ENCODE measurements around the gene GPR35. TPM values are rescaled to one million over a fixed set of nuclear protein-coding genes. Genes with fewer than 3 reads are reported as not detected.

The GPR35 gene
- total RNA-seq, 1 donor from 2014 or later: 0.34 TPM

GRCh38 chr2:240629968-240630770 lies 4.9 kb downstream of the GPR35 start:
- no peaks in the 10 kb centered on the region for H4K20me1 ChIP-seq (ENCODE audit: low read depth)
- H3K36me3 ChIP-seq: no peaks in the 10 kb centered on the region
- no peak overlapping the region for H3K9ac ChIP-seq
- TF ChIP-seq EZH2phosphoT487 (IDR thresholded peaks at IDR 0.05): no peak
- TF ChIP-seq EZH2 (IDR thresholded peaks at IDR 0.05): no peak
- no peak for TF ChIP-seq CTCF (IDR thresholded peaks at IDR 0.05)
- no peaks in the 10 kb centered on the region for H3F3A ChIP-seq (ENCODE audit: low read depth)
- H3K27ac Mint-ChIP-seq: no peak overlapping the region
- no peaks in the 10 kb centered on the region for H3K79me2 ChIP-seq (ENCODE audit: low read depth)
- H3K4me3 Mint-ChIP-seq: no peak overlapping the region
- no peaks in the 10 kb centered on the region for H3K27me3 ChIP-seq
- no peak overlapping the region for H2AFZ ChIP-seq (replicated peaks)
- H3K4me2 ChIP-seq: no peak overlapping the region
- peaks cover 4% of the 10 kb centered on the region for H3K27me3 Mint-ChIP-seq (ENCODE audit: insufficient read depth, low read depth)
- no peaks in the 10 kb centered on the region for H3K4me1 ChIP-seq
- H3K4me3 ChIP-seq: no peak overlapping the region
- H3K9me3 ChIP-seq (ENCODE audit: low read depth): no peaks in the 10 kb centered on the region
- peaks cover 4% of the 10 kb centered on the region for H3K36me3 Mint-ChIP-seq
- peaks cover 2% of the 10 kb centered on the region for H3K4me1 Mint-ChIP-seq
- H3K27ac ChIP-seq: no peak overlapping the region
- H3K9me3 Mint-ChIP-seq: peaks cover 25% of the 10 kb centered on the region
- DNase-seq (ENCODE audit: low spot score): no peak

DNA sequence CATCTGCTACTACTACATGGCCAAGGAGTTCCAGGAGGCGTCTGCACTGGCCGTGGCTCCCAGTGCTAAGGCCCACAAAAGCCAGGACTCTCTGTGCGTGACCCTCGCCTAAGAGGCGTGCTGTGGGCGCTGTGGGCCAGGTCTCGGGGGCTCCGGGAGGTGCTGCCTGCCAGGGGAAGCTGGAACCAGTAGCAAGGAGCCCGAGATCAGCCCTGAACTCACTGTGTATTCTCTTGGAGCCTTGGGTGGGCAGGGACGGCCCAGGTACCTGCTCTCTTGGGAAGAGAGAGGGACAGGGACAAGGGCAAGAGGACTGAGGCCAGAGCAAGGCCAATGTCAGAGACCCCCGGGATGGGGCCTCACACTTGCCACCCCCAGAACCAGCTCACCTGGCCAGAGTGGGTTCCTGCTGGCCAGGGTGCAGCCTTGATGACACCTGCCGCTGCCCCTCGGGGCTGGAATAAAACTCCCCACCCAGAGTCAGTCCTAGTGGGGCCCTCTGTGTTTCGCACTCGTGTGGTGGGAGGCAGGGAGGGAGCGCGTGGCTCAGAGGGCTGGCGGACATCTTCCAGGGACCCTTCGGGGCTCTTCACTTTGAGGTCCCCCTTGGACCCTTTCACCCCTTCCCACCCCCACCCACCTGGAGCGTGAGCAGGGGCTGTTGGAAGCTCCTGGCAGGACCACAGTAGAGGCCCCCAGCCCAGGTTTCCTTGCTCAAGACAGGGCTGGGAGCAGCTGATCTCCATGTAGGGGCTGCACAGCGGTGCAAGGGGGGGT lies 5.7 kb downstream of the GPR35 start:
- no peak overlapping the region for H3K4me3 ChIP-seq
- H3K27me3 ChIP-seq: no peaks in the 10 kb centered on the region
- peaks cover 4% of the 10 kb centered on the region for H3K36me3 Mint-ChIP-seq
- no peak overlapping the region for H3K4me3 Mint-ChIP-seq
- H3K27ac Mint-ChIP-seq: no peak overlapping the region
- no peak overlapping the region for H3K9ac ChIP-seq
- DNase-seq (ENCODE audit: low spot score): no peak
- peaks cover 25% of the 10 kb centered on the region for H3K9me3 Mint-ChIP-seq
- H3K4me1 ChIP-seq: no peaks in the 10 kb centered on the region
- H2AFZ ChIP-seq (replicated peaks): no peak overlapping the region
- H3K9me3 ChIP-seq (ENCODE audit: low read depth): no peaks in the 10 kb centered on the region
- H3K4me1 Mint-ChIP-seq: peaks cover 2% of the 10 kb centered on the region
- no peak overlapping the region for H3K4me2 ChIP-seq
- H4K20me1 ChIP-seq (ENCODE audit: low read depth): no peaks in the 10 kb centered on the region
- TF ChIP-seq EZH2 (IDR thresholded peaks at IDR 0.05) (no peak), EZH2phosphoT487 (IDR thresholded peaks at IDR 0.05) (no peak), CTCF (IDR thresholded peaks at IDR 0.05) (no peak)
- H3K36me3 ChIP-seq: no peaks in the 10 kb centered on the region
- H3K79me2 ChIP-seq (ENCODE audit: low read depth): no peaks in the 10 kb centered on the region
- H3F3A ChIP-seq (ENCODE audit: low read depth): no peaks in the 10 kb centered on the region
- H3K27ac ChIP-seq: no peak overlapping the region
- H3K27me3 Mint-ChIP-seq (ENCODE audit: insufficient read depth, low read depth): peaks cover 4% of the 10 kb centered on the region

- Mint-ChIP-seq H3K4me1 (no peaks in the 10 kb centered on the region), H3K27me3 (ENCODE audit: insufficient read depth, low read depth) (peaks cover 4% of the 10 kb centered on the region), H3K9me3 (peaks cover 25% of the 10 kb centered on the region), H3K27ac (no peak overlapping the region), H3K4me3 (no peak overlapping the region), H3K36me3 (peaks cover 4% of the 10 kb centered on the region)
- Histone ChIP-seq H3F3A (ENCODE audit: low read depth) (no peaks in the 10 kb centered on the region), H3K27ac (no peak overlapping the region), H3K27me3 (no peaks in the 10 kb centered on the region), H4K20me1 (ENCODE audit: low read depth) (no peaks in the 10 kb centered on the region), H3K79me2 (ENCODE audit: low read depth) (no peaks in the 10 kb centered on the region), H3K4me3 (no peak overlapping the region), H3K4me2 (no peak overlapping the region), H2AFZ (replicated peaks) (no peak overlapping the region), H3K9me3 (ENCODE audit: low read depth) (no peaks in the 10 kb centered on the region), H3K9ac (no peak overlapping the region), H3K4me1 (no peaks in the 10 kb centered on the region), H3K36me3 (no peaks in the 10 kb centered on the region)
- no peak for TF ChIP-seq EZH2 (IDR thresholded peaks at IDR 0.05)
- TF ChIP-seq CTCF (IDR thresholded peaks at IDR 0.05): no peak
- no peak for TF ChIP-seq EZH2phosphoT487 (IDR thresholded peaks at IDR 0.05)
- DNase-seq (ENCODE audit: low spot score): no peak
Observed at GRCh38 chr2:240631548-240632305, 6.4 kb downstream of the GPR35 start.
